Stimulated activated CD4-positive, alpha-beta T cell treated with anti-CD3 and anti-CD28 coated beads, TNF-alpha, amount 100 ng/mL, for 24 hours (primary cell): ENCODE measurements around the gene SLC26A3.

Experiments
- DNase-seq, 3 experiments: peaks; one replicate each; pipeline ENCODE4 v3.0.0-alpha.2; 2020; ENCODE audit warnings: low read depth in 3 of 3

SLC26A3 gene

DNA sequence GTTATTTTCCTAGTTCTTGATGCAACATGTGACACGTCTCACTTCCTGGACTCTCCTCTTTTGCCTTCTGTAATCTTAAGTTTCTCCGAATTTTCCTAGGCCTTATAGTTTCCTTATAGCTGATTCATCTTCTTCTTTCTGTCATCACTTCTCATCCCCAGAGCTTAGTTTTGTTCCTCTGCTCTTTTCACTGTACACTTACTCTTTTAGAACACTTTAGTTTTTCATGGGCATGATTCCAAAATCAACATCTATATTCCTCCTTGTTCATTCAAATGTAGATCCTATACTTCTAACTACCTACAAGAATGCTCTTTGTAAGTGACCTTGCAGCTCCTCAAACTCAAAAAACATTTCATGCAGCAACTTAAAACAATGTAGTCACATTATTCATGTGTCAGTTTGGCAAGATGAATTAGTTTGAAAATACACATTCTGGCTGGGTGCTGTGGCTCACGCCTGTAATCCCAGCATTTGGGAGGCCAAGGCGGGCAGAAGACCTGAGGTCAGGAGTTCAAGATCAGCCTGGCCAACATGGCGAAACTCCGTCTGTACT is 13.1 kb upstream of the SLC26A3 start:
- no peak for DNase-seq

DNA sequence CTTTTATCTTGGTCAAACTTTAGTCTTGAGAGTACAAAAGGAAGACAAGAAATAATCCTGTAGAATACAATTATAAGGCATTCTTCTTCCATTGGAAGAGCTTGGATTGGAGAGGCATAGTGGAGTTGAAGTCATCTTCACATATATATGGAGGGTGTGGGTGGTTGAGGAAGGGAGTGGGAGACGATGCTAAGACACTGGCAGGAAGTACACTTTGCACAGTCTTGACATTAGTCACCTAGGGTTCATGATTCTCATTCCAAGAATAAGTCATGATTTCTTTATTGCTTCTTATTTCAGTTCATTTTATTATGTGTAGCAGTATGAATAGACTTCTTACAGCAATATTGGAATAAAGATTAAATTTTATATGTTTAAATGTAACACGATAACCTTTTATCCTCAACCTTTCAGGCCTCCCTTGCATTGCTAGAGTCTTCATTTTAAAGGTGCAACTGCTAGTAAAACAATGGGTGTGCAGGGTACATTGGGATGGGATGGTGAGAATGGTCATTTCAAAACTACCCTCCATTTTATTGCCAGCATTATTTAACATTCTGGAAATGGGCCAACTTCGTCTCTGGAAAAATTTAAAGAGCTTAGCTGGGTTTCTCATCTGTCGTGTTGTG is 12.3 kb upstream of the SLC26A3 start:
- peak in 1 of 3 experiments; percentile 5 for DNase-seq

DNA sequence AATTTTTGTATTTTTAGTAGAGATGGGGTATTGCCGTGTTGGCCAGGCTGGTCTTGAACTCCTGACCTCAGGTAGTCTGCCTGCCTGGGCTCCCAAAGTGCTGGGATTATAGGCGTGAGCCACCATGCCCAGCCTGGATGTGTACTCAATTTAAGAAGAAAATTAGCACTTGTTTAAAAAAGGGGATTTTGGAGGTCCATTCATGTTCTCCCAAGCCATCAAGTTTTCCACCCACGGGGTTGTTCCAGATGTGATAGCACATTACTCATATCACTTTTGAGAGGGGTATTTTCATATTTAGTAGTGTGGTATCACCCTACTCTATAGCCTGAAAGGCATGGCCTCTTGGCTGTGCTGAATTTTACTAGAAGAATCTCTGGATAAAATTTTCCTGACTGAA is 10.5 kb upstream of the SLC26A3 start:
- DNase-seq, result peak in 2 of 3 experiments; percentile 12 to 43

DNA sequence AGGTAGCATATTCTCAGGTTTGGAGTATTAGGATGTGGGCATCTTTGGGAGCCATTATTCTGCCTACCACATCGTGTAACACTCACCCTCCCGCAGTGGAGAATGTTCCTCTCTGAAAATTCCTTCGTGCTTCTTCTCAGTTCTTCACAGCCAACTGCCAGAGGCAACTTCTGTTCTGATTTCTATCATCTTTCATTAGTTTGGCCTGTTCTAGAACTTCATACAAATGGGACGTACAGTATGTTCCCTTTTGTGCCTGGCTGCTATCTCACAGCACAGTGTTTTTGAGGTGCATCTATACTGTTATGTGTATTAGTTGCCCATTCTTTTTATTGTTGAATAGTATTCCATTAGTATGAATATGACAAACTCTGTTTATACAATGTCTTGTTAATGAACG is 8.9 kb upstream of the SLC26A3 start:
- no peak for DNase-seq

DNA sequence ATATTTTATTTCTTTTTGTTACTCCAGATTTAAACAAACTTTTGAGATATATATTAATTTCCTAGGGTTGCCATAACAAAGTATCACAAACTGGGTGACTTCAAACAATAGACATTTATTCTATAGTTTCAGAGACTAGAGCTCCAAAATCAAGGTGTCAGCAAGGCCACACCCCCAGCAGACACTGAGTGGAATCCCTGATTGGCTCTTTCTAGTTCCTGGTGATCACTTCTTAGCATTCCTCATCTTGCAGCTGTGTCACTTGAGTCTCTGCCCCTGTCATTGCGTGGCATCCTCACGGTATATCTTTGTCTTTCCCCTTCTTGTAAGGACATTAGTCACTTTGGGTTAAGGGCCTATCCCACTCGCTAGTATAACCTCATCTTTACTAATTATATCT is 7.6 kb upstream of the SLC26A3 start:
- no peak for DNase-seq

DNA sequence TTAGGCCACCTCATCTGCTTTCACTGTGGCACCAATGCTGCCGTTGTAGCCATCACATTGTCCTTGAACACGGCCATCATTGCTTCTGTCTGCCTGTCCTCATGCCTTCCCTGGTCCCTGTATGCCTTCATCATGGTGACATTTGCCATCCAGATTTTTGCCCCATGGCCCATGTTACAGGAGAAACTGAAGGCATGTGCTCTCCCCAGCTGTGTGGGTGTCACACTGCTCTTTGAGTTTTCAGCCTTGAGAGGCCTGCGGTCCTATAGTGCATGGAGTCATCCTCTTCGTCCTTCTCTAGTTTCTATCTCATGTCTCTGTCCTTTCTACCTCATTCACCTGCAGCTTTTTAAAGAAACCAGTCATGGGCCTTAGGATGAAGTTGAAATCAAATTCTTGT is 6.2 kb upstream of the SLC26A3 start:
- DNase-seq, result no peak

DNA sequence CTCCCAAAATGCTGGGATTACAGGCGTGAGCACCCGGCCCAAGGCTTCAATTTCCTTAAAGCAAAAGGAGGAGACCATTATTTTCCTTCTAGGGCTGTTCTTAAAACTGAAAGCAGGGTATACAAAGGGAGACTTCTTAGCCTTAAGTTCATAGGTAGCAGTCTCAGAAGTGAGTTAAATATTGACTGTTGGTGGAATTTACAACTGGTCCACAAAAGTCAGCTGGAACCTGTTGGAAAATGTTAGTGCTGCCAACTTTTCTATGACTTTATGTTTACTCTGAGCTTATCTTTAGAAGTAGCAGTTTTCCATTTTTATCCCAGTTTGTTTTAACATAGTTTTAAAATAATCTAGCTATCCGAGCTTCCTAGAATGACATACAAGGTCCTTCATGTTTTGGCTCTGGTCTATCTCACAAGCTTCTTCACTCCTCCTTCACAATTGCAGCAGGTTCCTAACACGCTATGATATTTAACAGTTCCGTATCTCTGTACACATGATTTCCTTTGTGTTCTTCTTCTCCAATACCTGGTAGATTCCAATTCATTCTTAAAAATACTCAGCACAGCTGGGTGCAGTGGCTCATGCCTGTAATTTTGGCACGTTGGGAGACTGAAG is 3.3 kb downstream of the SLC26A3 start:
- no peak for DNase-seq

DNA sequence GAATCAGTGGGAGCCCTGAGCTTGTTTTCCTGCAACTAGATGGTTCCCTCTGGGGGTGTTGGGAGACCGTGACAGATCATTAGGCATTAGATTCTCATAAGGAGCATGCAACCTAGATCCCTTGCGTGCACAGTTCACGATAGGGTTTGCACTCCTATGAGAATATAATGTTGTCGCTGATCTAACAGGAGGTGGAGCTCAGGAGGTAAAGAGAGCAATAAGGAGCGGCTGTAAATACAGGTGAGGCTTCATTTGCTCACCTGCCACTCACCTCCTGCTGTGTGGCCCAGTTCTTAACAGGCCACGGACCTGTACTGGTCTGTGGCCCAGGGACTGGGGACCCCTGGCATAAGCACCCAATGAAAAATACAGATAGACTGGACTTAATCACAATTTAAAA is 10.7 kb downstream of the SLC26A3 start:
- no peak for DNase-seq

DNA sequence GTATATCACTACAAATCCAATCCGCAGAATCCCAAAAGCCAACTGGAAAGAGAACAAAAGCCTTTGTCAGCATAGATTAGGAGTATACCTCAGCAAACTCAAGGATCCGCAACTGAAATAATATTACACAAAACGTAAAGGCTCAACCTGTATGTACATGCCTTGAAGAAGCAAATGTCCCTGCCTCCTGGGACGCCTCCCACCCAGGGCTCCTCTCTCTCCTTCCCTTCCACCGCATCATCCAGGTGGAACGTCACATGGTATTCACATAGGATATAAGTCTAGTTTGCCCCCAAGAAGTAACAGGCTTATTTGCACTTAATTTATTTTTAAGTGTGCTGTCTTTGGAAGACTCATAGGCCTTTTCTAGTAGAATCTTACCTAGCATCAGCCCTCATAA is 13.4 kb downstream of the SLC26A3 start:
- no peak for DNase-seq

DNA sequence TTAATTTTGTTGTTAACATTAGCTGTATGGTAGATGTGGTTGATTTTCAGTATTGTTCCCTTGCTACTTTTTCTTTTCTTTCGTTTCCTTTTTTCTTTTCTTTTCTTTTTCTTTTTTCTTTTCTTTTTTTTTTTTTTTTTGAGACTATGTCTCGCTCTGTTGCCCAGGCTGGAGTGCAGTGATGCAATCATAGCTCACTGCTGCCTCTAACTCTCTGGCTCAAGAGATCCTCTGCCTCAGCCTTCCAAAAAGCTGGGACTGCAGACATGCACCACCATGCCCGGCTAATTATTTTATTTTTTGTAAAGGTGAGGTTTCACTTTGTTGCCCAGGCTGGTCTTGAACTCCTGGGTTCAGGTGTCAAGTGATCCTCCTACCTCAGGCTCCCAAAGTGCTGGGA is 14.4 kb downstream of the SLC26A3 start:
- no peak for DNase-seq

DNA sequence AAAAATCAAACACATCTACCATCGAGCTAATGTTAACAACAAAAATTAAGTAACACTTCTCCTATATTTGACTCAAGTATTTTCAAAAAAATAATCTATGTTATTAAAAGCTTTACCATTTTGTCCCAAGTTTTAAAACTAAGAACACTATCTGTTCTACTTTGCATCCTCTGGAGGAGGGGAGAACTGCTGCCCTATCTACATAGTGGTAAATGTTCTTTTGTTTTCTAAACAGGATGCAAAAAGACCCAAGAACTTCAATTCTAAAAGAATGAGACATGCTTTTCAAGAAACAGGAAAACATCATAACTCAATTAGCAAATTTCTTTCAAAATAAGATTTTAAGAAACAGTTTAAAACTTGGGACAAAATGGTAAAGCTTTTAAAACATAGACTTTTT is 14.8 kb downstream of the SLC26A3 start:
- no peak for DNase-seq

DNA sequence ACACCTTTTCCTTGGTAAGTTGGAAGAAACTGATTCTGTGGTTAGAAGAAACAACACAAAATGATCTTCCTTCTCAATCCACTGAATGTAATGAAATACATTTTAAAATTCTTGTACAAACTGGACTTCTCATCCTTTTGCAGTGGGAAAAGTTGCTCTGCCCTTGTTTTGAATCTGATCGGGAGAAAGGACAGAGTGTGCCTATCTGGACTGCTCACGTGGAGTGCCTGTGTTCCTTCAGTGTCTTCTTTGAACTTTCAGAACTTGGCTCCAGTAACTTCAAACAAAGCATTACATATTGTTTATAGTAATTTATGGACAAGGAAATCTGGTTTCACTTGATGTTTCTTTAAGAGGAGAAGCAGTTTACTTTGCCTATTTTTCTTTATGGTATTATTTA is 17.1 kb downstream of the SLC26A3 start:
- no peak for DNase-seq

DNA sequence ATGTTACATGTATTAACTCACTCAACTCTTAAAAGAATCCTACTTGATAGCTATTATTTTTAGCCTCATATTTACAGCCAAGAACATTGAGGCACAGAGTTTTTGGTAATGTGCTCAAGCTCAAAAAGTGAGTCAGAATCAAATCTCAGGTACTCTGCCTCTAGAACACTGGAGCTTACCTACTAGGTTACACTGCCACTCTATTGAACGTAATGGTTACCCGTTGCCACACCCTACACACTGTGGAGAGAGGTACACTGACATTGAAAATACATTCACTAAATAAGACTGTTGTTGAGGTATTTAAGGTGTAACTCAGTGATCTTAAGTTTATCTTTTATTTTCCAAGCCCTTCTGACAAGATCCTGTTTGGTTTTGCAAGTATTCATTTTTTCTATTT is 17.9 kb downstream of the SLC26A3 start:
- DNase-seq, result no peak

DNA sequence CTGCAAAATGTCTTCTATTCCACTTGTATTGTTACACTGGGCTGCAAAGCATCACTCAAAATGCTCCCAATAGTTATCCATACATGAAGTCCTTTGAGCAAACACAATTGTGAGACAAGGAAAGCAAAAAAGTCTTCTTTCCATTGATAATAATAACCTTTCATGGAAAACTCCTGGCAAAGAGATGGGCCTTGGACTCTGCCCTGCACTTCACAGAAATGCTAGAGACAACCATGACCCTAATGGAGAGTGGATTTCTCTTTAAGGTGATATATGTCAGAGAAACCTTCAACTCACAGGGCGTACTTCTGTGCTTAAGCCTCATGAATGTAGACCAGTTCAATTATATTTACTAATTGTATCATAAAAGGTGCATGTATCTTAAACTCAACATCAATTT is 19.4 kb downstream of the SLC26A3 start:
- no peak for DNase-seq

DNA sequence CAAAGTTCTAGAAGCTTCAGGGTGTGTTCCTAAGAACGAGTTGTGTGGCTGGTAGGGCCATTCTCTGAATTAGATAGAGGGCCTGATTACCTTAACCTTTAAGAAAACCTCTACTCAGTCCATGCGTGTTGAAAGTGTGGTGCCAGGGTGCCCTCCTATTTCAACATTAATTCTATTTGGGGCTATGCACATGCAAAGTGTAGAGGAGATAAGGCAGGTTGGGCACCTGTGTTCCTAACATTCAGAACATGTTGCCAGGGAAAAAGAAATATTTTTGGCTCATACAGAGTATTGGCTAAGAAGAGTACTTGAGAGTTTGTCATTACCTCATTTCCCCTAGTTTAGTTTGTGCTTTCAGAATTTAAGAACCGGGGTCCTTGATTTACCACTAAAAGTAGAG is 20.6 kb downstream of the SLC26A3 start:
- DNase-seq, result no peak

DNA sequence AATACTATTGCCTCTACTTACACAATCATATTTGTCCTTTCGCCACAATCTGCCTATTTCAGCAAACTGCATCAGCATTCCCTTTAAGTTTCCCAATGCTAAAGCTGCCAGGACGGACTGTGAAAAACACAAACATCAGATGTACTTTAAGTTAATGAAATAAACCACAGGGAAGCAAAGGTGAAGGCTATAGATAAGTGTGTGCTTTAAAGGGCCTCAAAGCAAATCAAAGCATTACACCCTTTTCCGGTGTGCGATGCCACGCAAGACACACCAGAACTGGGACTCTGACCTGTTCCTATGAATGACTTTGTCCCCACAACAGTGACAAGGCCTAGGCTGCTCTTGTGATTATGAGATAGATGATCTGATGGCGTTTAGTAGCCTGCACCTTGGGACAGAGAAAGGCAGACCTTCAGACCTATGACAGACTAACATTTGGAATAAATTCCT is 23.4 kb downstream of the SLC26A3 start:
- no peak for DNase-seq

DNA sequence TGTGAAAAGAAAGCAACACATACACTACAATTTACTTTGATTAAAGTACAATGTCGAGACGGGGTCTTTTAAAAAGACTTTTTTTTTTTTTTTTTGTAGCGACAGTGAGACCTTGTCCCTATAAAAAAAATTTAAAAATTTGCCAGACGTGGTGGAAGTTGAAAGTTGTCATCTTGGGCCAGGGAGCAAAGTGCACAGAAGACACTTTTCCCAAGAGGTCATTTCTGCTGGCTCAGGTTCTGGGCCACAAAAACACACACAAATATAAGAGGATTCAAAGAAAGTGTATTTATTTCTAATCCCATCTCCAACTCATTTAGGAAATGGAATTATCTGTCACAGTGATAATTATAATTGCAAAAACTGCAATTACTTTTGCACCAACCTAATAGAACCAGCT is 24.7 kb downstream of the SLC26A3 start:
- no peak for DNase-seq

DNA sequence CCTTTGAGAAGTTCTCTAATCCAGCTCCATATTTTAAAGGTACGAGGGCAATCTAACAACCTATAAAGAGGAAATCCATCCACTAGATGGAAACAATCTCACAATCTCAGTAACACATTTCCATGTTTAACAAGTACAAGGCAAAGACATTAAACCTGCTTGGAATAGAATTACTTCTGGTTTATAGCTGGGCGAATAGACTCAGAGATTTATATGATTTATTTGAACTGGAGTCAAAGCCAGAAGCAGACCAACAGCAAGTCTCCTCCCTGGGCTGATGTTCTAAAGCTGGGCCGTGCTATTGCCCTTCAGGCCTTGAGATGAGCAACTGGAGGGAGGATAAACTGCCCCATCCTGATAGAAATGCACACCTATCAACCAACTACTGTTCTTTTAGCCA is 25.3 kb downstream of the SLC26A3 start:
- DNase-seq, result no peak

DNA sequence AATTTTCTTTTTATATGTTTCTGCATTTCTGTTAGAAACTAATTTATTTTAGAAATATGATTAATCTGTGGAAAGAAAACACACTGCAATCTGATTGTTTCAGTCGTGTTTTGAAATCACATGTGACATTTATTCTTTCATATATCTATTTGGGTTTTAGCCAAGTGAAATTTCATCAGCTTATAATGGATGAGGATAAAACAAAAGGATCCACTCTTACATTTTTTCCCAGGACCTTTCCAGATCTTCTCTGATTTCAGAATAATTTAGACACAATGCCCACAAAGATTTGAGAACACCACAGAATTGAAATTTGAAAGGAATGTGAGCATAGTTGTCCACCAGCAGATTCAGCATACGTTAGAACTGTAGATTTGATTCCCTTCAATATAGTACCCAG is 30.0 kb downstream of the SLC26A3 start:
- DNase-seq, result no peak

DNA sequence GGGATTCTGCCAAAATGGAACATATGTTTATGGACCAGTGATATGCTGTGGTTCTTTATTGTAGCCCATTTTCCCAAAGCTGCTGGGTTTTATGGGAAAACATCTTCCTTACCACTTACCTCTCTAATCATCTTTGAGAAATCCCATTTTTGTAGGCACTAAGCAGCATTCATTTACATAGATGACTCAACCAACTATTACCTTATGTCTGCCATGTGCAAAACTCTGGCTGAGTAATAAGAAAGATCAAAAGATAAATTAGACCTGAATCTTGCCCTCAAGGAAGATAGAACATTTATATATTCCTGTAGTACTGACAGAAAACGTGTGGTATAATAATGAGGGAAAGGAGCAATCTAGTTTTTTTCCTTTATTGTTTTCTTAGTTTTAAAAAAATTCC is 34.8 kb downstream of the SLC26A3 start:
- no peak for DNase-seq

DNA sequence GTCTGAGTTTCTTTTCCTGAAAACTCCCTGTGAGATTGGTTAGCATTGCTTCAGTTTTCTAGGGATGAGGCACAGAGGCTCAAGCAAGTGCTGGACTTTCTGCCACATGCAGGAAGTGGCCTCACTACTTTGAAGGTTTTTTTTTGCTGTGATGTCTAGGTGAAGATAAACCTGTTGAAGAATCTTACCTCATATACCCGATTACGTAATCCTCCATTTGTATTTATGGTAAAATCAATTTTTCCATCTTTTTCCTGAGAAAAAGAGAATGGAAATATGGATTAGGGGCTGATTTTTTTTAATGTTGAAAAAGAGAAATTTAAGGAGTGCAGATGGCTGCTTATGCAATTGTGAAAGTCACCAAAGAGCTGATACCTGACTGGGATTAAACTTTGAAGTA is 35.6 kb downstream of the SLC26A3 start:
- no peak for DNase-seq

DNA sequence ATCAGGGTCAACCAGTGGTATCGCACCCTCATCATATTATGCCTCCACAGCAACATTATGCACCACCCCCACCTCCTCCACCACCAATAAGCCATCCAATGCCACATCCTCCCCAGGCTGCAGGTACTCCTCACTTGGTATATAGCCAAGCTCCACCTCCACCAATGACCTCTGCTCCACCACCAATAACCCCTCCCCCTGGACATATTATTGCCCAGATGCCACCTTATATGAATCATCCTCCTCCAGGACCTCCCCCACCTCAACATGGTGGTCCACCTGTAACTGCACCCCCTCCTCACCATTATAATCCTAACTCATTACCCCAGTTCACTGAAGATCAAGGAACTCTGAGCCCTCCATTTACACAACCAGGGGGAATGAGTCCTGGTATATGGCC is 44.4 kb downstream of the SLC26A3 start:
- no peak for DNase-seq

DNA sequence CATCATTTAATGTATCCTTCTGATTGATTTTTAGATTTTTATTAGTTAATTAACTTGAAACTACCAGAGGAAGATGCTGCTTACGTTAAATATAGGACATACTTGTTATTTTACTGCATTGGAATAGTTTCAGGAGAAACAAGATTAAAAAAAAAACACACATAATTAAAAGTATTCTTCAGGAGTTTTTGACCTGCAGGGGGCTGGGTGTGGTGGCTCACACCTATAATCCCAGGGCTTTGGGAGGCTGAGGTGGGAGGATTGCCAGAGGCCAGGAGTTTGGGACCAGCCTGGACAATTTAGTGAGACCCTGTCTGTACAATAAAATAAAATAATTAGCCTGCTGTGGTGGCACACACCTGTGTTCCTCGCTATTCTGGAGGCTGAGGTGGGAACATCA is 48.4 kb downstream of the SLC26A3 start:
- DNase-seq, result no peak

DNA sequence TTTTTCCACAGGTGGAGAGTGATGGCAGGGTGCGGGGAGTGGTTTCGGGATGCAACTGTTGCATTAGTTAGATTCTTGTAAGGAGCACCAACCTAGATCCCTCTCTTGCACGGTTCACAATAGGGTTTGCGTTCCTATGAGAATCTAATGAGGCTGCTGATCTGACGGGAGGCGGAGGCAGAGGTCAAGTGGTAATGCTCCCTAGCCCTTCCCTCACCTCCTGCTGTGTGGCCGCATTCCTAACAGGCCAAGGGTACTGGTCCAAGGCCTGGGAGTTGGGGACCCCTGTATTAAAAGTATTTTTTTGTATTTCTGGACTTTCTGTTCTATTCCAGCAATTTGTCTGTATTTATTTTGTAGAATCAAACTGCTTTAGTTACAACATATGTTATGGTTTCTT is 51.9 kb downstream of the SLC26A3 start:
- DNase-seq, result no peak
